WTC11 (cell line): ENCODE results near the gene FAM185A. TPM values are rescaled to one million over a fixed set of nuclear protein-coding genes. Genes with fewer than 3 reads are reported as not detected.
"Not testable (repeated sequence)": the region's sequence is repeated elsewhere in the genome, so short reads cannot be mapped to it uniquely, and the experiment has no call there.

ENCODE experiments used
- ATAC-seq: fragments of 200-7000 bp; cut with Tn5 transposase; 2 replicates; pipeline ENCODE4 v1.10.0; 2021; ENCODE audit warnings: mild to moderate bottlenecking, moderate library complexity
- CTCF ChIA-PET: fragments of 300-600 bp; sonication (Branson Sonifier 250); formaldehyde crosslinking; loops from one replicate; lab custom pipeline; 2021; ENCODE audit warnings: antibody characterized with exemption; lab: Charles Lee
- POLR2A ChIA-PET: fragments of 350-600 bp; sonication (Branson Sonifier 250); formaldehyde crosslinking; loops from one replicate; lab custom pipeline; 2021; ENCODE audit warnings: antibody characterized with exemption; lab: Charles Lee
- DNase-seq: peaks from one replicate; pipeline ENCODE4 v3.0.0; 2021; ENCODE audit warnings: low spot score
- H3K27ac Mint-ChIP-seq: 2 replicates; pipeline ENCODE4 v1.8.0; 2021; ENCODE audit warnings: mixed read lengths
- H3K27me3 Mint-ChIP-seq: 2 replicates; pipeline ENCODE4 v1.8.0; 2021; ENCODE audit warnings: low read depth, mild to moderate bottlenecking, moderate library complexity, mixed read lengths
- H3K36me3 Mint-ChIP-seq: 2 replicates; pipeline ENCODE4 v1.8.0; 2021; ENCODE audit warnings: mixed read lengths
- H3K4me1 Mint-ChIP-seq: 2 replicates; pipeline ENCODE4 v1.8.0; 2022; ENCODE audit warnings: mixed read lengths
- H3K4me3 Mint-ChIP-seq: 2 replicates; pipeline ENCODE4 v1.8.0; 2021; ENCODE audit warnings: mild to moderate bottlenecking, moderate library complexity, mixed read lengths
- H3K9me3 Mint-ChIP-seq: 2 replicates; pipeline ENCODE4 v1.8.0; 2021; ENCODE audit warnings: mixed read lengths
- E2F1 ChIP-seq: sonication (generic); formaldehyde crosslinking; IDR thresholded peaks from 2 replicates; pipeline ENCODE4 v1.8.0; 2022; ENCODE audit warnings: mild to moderate bottlenecking, missing genetic modification reagents
- GABPB1 ChIP-seq: sonication (generic); formaldehyde crosslinking; IDR thresholded peaks from 2 replicates; pipeline ENCODE4 v1.8.1; 2023; ENCODE audit warnings: mild to moderate bottlenecking, missing genetic modification reagents
- MLX ChIP-seq: sonication (generic); formaldehyde crosslinking; IDR thresholded peaks from 2 replicates; pipeline ENCODE4 v1.8.1; 2023; ENCODE audit warnings: mild to moderate bottlenecking, missing genetic modification reagents, moderate library complexity
- RELA ChIP-seq: sonication (generic); formaldehyde crosslinking; IDR thresholded peaks from 2 replicates; pipeline ENCODE4 v1.8.1; 2022; ENCODE audit warnings: missing genetic modification reagents, mild to moderate bottlenecking, borderline replicate concordance
- TCF7 ChIP-seq: sonication (generic); formaldehyde crosslinking; IDR thresholded peaks from 2 replicates; pipeline ENCODE4 v1.8.0; 2022; ENCODE audit warnings: mild to moderate bottlenecking, low read depth, missing genetic modification reagents, moderate library complexity
- TEAD1 ChIP-seq: sonication (generic); formaldehyde crosslinking; IDR thresholded peaks from 2 replicates; pipeline ENCODE4 v1.8.0; 2022; ENCODE audit warnings: mild to moderate bottlenecking, missing genetic modification reagents
- USF1 ChIP-seq: sonication (generic); formaldehyde crosslinking; IDR thresholded peaks from 2 replicates; pipeline ENCODE4 v1.8.0; 2022; ENCODE audit warnings: mild to moderate bottlenecking, missing genetic modification reagents
- ZBTB21 ChIP-seq: sonication (generic); formaldehyde crosslinking; IDR thresholded peaks from 2 replicates; pipeline ENCODE4 v1.8.1; 2023; ENCODE audit warnings: mild to moderate bottlenecking, missing genetic modification reagents, borderline replicate concordance
- ZNF219 ChIP-seq: sonication (generic); formaldehyde crosslinking; IDR thresholded peaks from 2 replicates; pipeline ENCODE4 v1.8.0; 2023; ENCODE audit warnings: missing genetic modification reagents, mild to moderate bottlenecking, borderline replicate concordance
- ZNF317 ChIP-seq: sonication (generic); formaldehyde crosslinking; IDR thresholded peaks from 2 replicates; pipeline ENCODE4 v1.8.1; 2023; ENCODE audit warnings: low read depth, mild to moderate bottlenecking, moderate library complexity, missing genetic modification reagents, borderline replicate concordance
- ZNF396 ChIP-seq: fragments of 250-450 bp; sonication (Bioruptor Pico); IDR thresholded peaks from 2 replicates; pipeline ENCODE4 v1.8.0; 2021; ENCODE audit warnings: mild to moderate bottlenecking, moderate library complexity, borderline replicate concordance
- ZNF423 ChIP-seq: fragments of 250-450 bp; sonication (Bioruptor Pico); IDR thresholded peaks from 2 replicates; pipeline ENCODE4 v2.1.2; 2022; ENCODE audit warnings: mild to moderate bottlenecking, moderate library complexity
- ZNF512 ChIP-seq: sonication (generic); formaldehyde crosslinking; IDR thresholded peaks from 2 replicates; pipeline ENCODE4 v1.8.1; 2022; ENCODE audit warnings: missing genetic modification reagents, borderline replicate concordance
- total RNA-seq: library from RNA; stranded (reverse); gene quantifications from 3 replicates; pipeline ENCODE4 v1.2.3, GENCODE V29; 2021
- TF ChIP-seq, protein P1 (sequence below): sonication (generic); formaldehyde crosslinking; IDR thresholded peaks from 2 replicates; pipeline ENCODE4 v1.8.0; 2022; ENCODE audit warnings: mild to moderate bottlenecking, missing genetic modification reagents
- TF ChIP-seq, protein P2 (sequence below): fragments of 250-450 bp; sonication (Bioruptor Pico); IDR thresholded peaks from 2 replicates; pipeline ENCODE4 v1.8.0; 2021; ENCODE audit warnings: mild to moderate bottlenecking

Gene FAM185A
- total RNA-seq, 1 experiment from 2014 or later, result 8.6 TPM

DNA sequence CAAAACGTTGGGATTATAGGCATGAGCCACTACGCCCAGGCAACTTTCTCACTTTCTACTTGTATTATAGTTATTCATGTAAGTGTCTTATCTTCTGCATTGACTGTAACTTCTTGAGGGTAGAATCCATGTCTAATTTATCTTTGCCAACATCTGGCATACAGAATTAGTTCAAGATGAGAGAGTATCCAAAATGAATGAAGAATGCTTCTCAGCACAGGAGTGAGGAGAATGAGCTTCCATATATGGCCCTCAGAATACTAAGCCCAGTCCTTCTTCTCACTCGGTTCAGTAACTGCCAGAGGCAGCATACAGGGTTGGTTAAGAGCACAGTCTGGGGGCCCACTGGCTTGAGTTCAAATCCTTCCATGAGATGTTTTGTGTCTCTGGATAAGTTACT, 89.0 kb downstream of the FAM185A start:
- CTCF ChIA-PET, result no interaction called here
- Mint-ChIP-seq H3K27me3 (no peaks in the 10 kb centered on the region), H3K4me1 (no peaks in the 10 kb centered on the region), H3K36me3 (no peaks in the 10 kb centered on the region), H3K9me3 (no peaks in the 10 kb centered on the region), H3K4me3 (no peak overlapping the region), H3K27ac (no peak overlapping the region)
- DNase-seq, result no peak
- POLR2A ChIA-PET, result no interaction called here
- no peak for ATAC-seq
- TF ChIP-seq ZNF512 (no peak), ZNF317 (CRISPR knock-in tag) (no peak), TCF7 (no peak), ZNF396 (CRISPR knock-in tag) (no peak), ZBTB21 (no peak), MLX (no peak), ZNF219 (no peak), RELA (CRISPR knock-in tag) (no peak), ZNF423 (CRISPR knock-in tag) (no peak), TEAD1 (CRISPR knock-in tag) (no peak), E2F1 (CRISPR knock-in tag) (no peak)
- TF ChIP-seq, protein P1, sequence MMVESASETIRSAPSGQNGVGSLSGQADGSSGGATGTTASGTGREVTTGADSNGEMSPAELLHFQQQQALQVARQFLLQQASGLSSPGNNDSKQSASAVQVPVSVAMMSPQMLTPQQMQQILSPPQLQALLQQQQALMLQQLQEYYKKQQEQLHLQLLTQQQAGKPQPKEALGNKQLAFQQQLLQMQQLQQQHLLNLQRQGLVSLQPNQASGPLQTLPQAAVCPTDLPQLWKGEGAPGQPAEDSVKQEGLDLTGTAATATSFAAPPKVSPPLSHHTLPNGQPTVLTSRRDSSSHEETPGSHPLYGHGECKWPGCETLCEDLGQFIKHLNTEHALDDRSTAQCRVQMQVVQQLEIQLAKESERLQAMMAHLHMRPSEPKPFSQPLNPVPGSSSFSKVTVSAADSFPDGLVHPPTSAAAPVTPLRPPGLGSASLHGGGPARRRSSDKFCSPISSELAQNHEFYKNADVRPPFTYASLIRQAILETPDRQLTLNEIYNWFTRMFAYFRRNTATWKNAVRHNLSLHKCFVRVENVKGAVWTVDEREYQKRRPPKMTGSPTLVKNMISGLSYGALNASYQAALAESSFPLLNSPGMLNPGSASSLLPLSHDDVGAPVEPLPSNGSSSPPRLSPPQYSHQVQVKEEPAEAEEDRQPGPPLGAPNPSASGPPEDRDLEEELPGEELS, result no peak
- TF ChIP-seq, protein P2, sequence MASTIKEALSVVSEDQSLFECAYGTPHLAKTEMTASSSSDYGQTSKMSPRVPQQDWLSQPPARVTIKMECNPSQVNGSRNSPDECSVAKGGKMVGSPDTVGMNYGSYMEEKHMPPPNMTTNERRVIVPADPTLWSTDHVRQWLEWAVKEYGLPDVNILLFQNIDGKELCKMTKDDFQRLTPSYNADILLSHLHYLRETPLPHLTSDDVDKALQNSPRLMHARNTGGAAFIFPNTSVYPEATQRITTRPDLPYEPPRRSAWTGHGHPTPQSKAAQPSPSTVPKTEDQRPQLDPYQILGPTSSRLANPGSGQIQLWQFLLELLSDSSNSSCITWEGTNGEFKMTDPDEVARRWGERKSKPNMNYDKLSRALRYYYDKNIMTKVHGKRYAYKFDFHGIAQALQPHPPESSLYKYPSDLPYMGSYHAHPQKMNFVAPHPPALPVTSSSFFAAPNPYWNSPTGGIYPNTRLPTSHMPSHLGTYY (CRISPR knock-in tag), result no peak

- CTCF ChIA-PET, H3K4me3 Mint-ChIP-seq, H3K27ac Mint-ChIP-seq, H3K27me3 Mint-ChIP-seq, POLR2A ChIA-PET, ATAC-seq, H3K9me3 Mint-ChIP-seq, DNase-seq, H3K4me1 Mint-ChIP-seq, H3K36me3 Mint-ChIP-seq: not testable (repeated sequence)
These were observed 89.8 kb downstream of the FAM185A start for GRCh38 chr7:102838572-102839101.

DNA sequence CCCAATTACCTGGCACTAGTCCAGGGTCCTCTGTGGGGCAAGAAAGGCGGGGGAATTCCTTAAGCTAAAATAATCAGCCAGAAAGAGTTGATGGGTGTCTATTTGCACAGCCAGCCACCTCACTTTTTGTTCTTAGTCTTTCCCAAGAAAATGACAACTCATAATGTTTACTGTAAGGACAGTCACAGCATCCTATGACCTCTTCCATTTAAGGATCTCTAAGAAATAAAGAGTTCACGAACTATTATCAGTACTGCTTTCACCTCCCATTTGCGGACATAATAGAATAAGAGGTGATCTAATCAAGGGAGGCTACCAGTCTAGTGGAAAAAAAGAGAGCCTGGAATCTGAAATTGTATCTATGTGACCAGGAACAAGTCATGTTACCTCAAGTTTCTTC, 91.6 kb downstream of the FAM185A start:
- Mint-ChIP-seq H3K27ac (no peak overlapping the region), H3K4me1 (no peaks in the 10 kb centered on the region), H3K9me3 (no peaks in the 10 kb centered on the region), H3K4me3 (no peak overlapping the region), H3K36me3 (no peaks in the 10 kb centered on the region), H3K27me3 (no peaks in the 10 kb centered on the region)
- POLR2A ChIA-PET, result no interaction called here
- TF ChIP-seq ZBTB21 (no peak), GABPB1 (no peak), USF1 (CRISPR knock-in tag) (no peak)
- ATAC-seq (no peak), DNase-seq (no peak)
- CTCF ChIA-PET, result no interaction called here
